ENCODE data around the gene EXOC3.

EXOC3 gene

GRCh38 chr5:447501-447900 is 4.5 kb downstream of the EXOC3 start:
- Histone ChIP-seq H4K5ac (ENCODE audit: low read length) (no peak overlapping the region), H3K18ac (ENCODE audit: low read length) (no peak overlapping the region), H2BK120ac (ENCODE audit: low read depth, low read length) (no peak overlapping the region), H3K27me3 (ENCODE audit: insufficient read depth, low read length, poor library complexity) (no peaks in the 10 kb centered on the region), H3K36me3 (ENCODE audit: control insufficient read depth, insufficient read depth, low read length) (peaks cover 3% of the 10 kb centered on the region), H2AK5ac (ENCODE audit: low read length) (no peak overlapping the region), H2BK15ac (replicated peaks; ENCODE audit: low read depth) (no peak overlapping the region), H3K4me2 (ENCODE audit: low read length) (no peak overlapping the region), H3K79me2 (ENCODE audit: control insufficient read depth, insufficient read depth, low read length) (peaks cover 5% of the 10 kb centered on the region), H4K8ac (ENCODE audit: low read depth, low read length) (no peak overlapping the region), H3K9ac (ENCODE audit: low read length) (no peak overlapping the region), H3K4ac (ENCODE audit: low read depth, low read length) (no peak overlapping the region), H3K79me1 (ENCODE audit: low read length) (peaks cover 7% of the 10 kb centered on the region), H2BK5ac (ENCODE audit: low read length) (no peak overlapping the region), H3K4me1 (ENCODE audit: control insufficient read depth, low read depth, low read length) (no peaks in the 10 kb centered on the region), H3K56ac (ENCODE audit: low read length) (no peak overlapping the region), H3K23ac (ENCODE audit: low read length) (no peak overlapping the region), H3K27ac (ENCODE audit: low read depth, low read length) (no peak overlapping the region), H3K4me3 (ENCODE audit: low read length) (no peak overlapping the region)
- DNase-seq, result no peak
- WGBS (ENCODE audit: extremely low coverage, insufficient coverage, low lambda C conversion rate), result no CpG with 5 or more reads among the region's 21 CpGs

- no peak overlapping the region for H3K4ac ChIP-seq (ENCODE audit: low read depth, low read length)
- peaks cover 7% of the 10 kb centered on the region for H3K79me1 ChIP-seq (ENCODE audit: low read length)
- no peak overlapping the region for H3K4me3 ChIP-seq (ENCODE audit: low read length)
- H3K23ac ChIP-seq (ENCODE audit: low read length), result no peak overlapping the region
- H3K56ac ChIP-seq (ENCODE audit: low read length), result no peak overlapping the region
- no peak overlapping the region for H2AK5ac ChIP-seq (ENCODE audit: low read length)
- H3K36me3 ChIP-seq (ENCODE audit: control insufficient read depth, insufficient read depth, low read length), result peaks cover 3% of the 10 kb centered on the region
- peaks cover 5% of the 10 kb centered on the region for H3K79me2 ChIP-seq (ENCODE audit: control insufficient read depth, insufficient read depth, low read length)
- no peak overlapping the region for H2BK15ac ChIP-seq (replicated peaks; ENCODE audit: low read depth)
- DNase-seq, result no peak
- no peak overlapping the region for H3K18ac ChIP-seq (ENCODE audit: low read length)
- H2BK5ac ChIP-seq (ENCODE audit: low read length), result no peak overlapping the region
- no peak overlapping the region for H4K5ac ChIP-seq (ENCODE audit: low read length)
- H3K27me3 ChIP-seq (ENCODE audit: insufficient read depth, low read length, poor library complexity), result no peaks in the 10 kb centered on the region
- no peak overlapping the region for H2BK120ac ChIP-seq (ENCODE audit: low read depth, low read length)
- no peak overlapping the region for H3K9ac ChIP-seq (ENCODE audit: low read length)
- no CpG with 5 or more reads among the region's 21 CpGs for WGBS (ENCODE audit: extremely low coverage, insufficient coverage, low lambda C conversion rate)
- H4K8ac ChIP-seq (ENCODE audit: low read depth, low read length), result no peak overlapping the region
- no peak overlapping the region for H3K27ac ChIP-seq (ENCODE audit: low read depth, low read length)
- H3K4me1 ChIP-seq (ENCODE audit: control insufficient read depth, low read depth, low read length), result no peaks in the 10 kb centered on the region
- H3K4me2 ChIP-seq (ENCODE audit: low read length), result no peak overlapping the region
Observed at GRCh38 chr5:448061-448765, 5.2 kb downstream of the EXOC3 start.

- Histone ChIP-seq H3K9ac (ENCODE audit: low read length) (no peak overlapping the region), H3K56ac (ENCODE audit: low read length) (no peak overlapping the region), H2AK5ac (ENCODE audit: low read length) (no peak overlapping the region), H3K4me2 (ENCODE audit: low read length) (no peak overlapping the region), H4K5ac (ENCODE audit: low read length) (no peak overlapping the region), H2BK5ac (ENCODE audit: low read length) (no peak overlapping the region), H3K27me3 (ENCODE audit: insufficient read depth, low read length, poor library complexity) (no peaks in the 10 kb centered on the region), H3K4me3 (ENCODE audit: low read length) (no peak overlapping the region), H3K79me1 (ENCODE audit: low read length) (peaks cover 2% of the 10 kb centered on the region), H4K8ac (ENCODE audit: low read depth, low read length) (no peak overlapping the region), H2BK120ac (ENCODE audit: low read depth, low read length) (no peak overlapping the region), H3K4ac (ENCODE audit: low read depth, low read length) (no peak overlapping the region), H2BK15ac (replicated peaks; ENCODE audit: low read depth) (no peak overlapping the region), H3K79me2 (ENCODE audit: control insufficient read depth, insufficient read depth, low read length) (peaks cover 2% of the 10 kb centered on the region), H3K18ac (ENCODE audit: low read length) (no peak overlapping the region), H3K23ac (ENCODE audit: low read length) (no peak overlapping the region), H3K4me1 (ENCODE audit: control insufficient read depth, low read depth, low read length) (no peaks in the 10 kb centered on the region), H3K36me3 (ENCODE audit: control insufficient read depth, insufficient read depth, low read length) (peaks cover 3% of the 10 kb centered on the region), H3K27ac (ENCODE audit: low read depth, low read length) (no peak overlapping the region)
- DNase-seq, result no peak
- WGBS (ENCODE audit: extremely low coverage, insufficient coverage, low lambda C conversion rate), result no CpG with 5 or more reads among the region's 12 CpGs
Observed at GRCh38 chr5:448766-449090, 5.8 kb downstream of the EXOC3 start.

GRCh38 chr5:449151-449550 is 6.2 kb downstream of the EXOC3 start:
- H2BK5ac ChIP-seq (ENCODE audit: low read length), result no peak overlapping the region
- no peaks in the 10 kb centered on the region for H3K79me2 ChIP-seq (ENCODE audit: control insufficient read depth, insufficient read depth, low read length)
- H3K56ac ChIP-seq (ENCODE audit: low read length), result no peak overlapping the region
- H3K27ac ChIP-seq (ENCODE audit: low read depth, low read length), result no peak overlapping the region
- H3K18ac ChIP-seq (ENCODE audit: low read length), result no peak overlapping the region
- H3K4me2 ChIP-seq (ENCODE audit: low read length), result no peak overlapping the region
- H3K27me3 ChIP-seq (ENCODE audit: insufficient read depth, low read length, poor library complexity), result no peaks in the 10 kb centered on the region
- no peak for DNase-seq
- H3K23ac ChIP-seq (ENCODE audit: low read length), result no peak overlapping the region
- H2BK120ac ChIP-seq (ENCODE audit: low read depth, low read length), result no peak overlapping the region
- H3K4me1 ChIP-seq (ENCODE audit: control insufficient read depth, low read depth, low read length), result no peaks in the 10 kb centered on the region
- no peak overlapping the region for H4K5ac ChIP-seq (ENCODE audit: low read length)
- no peak overlapping the region for H3K4me3 ChIP-seq (ENCODE audit: low read length)
- H3K9ac ChIP-seq (ENCODE audit: low read length), result no peak overlapping the region
- no peak overlapping the region for H2AK5ac ChIP-seq (ENCODE audit: low read length)
- peaks cover 3% of the 10 kb centered on the region for H3K36me3 ChIP-seq (ENCODE audit: control insufficient read depth, insufficient read depth, low read length)
- H4K8ac ChIP-seq (ENCODE audit: low read depth, low read length), result no peak overlapping the region
- no CpG with 5 or more reads among the region's 5 CpGs for WGBS (ENCODE audit: extremely low coverage, insufficient coverage, low lambda C conversion rate)
- H3K4ac ChIP-seq (ENCODE audit: low read depth, low read length), result no peak overlapping the region
- H2BK15ac ChIP-seq (replicated peaks; ENCODE audit: low read depth), result no peak overlapping the region
- no peaks in the 10 kb centered on the region for H3K79me1 ChIP-seq (ENCODE audit: low read length)

- no peak overlapping the region for H3K23ac ChIP-seq (ENCODE audit: low read length)
- H3K18ac ChIP-seq (ENCODE audit: low read length), result no peak overlapping the region
- H3K36me3 ChIP-seq (ENCODE audit: control insufficient read depth, insufficient read depth, low read length), result peaks cover 3% of the 10 kb centered on the region
- no peak overlapping the region for H3K56ac ChIP-seq (ENCODE audit: low read length)
- H4K8ac ChIP-seq (ENCODE audit: low read depth, low read length), result no peak overlapping the region
- no peak overlapping the region for H3K4me2 ChIP-seq (ENCODE audit: low read length)
- WGBS (ENCODE audit: extremely low coverage, insufficient coverage, low lambda C conversion rate), result no CpG with 5 or more reads among the region's 5 CpGs
- no peak overlapping the region for H3K9ac ChIP-seq (ENCODE audit: low read length)
- H3K79me2 ChIP-seq (ENCODE audit: control insufficient read depth, insufficient read depth, low read length), result no peaks in the 10 kb centered on the region
- no peak overlapping the region for H2AK5ac ChIP-seq (ENCODE audit: low read length)
- H2BK120ac ChIP-seq (ENCODE audit: low read depth, low read length), result no peak overlapping the region
- no peak overlapping the region for H4K5ac ChIP-seq (ENCODE audit: low read length)
- no peaks in the 10 kb centered on the region for H3K4me1 ChIP-seq (ENCODE audit: control insufficient read depth, low read depth, low read length)
- H3K27me3 ChIP-seq (ENCODE audit: insufficient read depth, low read length, poor library complexity), result no peaks in the 10 kb centered on the region
- H3K27ac ChIP-seq (ENCODE audit: low read depth, low read length), result no peak overlapping the region
- no peak overlapping the region for H3K4ac ChIP-seq (ENCODE audit: low read depth, low read length)
- DNase-seq, result no peak
- peaks cover 3% of the 10 kb centered on the region for H3K79me1 ChIP-seq (ENCODE audit: low read length)
- no peak overlapping the region for H2BK5ac ChIP-seq (ENCODE audit: low read length)
- H2BK15ac ChIP-seq (replicated peaks; ENCODE audit: low read depth), result no peak overlapping the region
- no peak overlapping the region for H3K4me3 ChIP-seq (ENCODE audit: low read length)
Observed at GRCh38 chr5:451587-452458, 8.8 kb downstream of the EXOC3 start.

All from mesendoderm (in vitro differentiated cells).